HCT116 (cell line): ENCODE results near the gene RNF214.

Experiments
- CTCF ChIP-seq, 3 experiments: fragments of 200-600 bp in 1 of 3; sonication (generic) in 1 of 3; IDR thresholded peaks in 2 of 3; conservative IDR thresholded peaks in 1 of 3; 2 replicates each; pipeline ENCODE4 v1.5.1; 2012 to 2017; ENCODE audit warnings: low read depth in 2 of 3, low read length in 2 of 3, antibody characterized with exemption in 1 of 3, borderline replicate concordance in 1 of 3, control low read depth in 1 of 3, mild to moderate bottlenecking in 1 of 3, mixed read lengths in 1 of 3, mixed run types in 1 of 3, moderate library complexity in 1 of 3; ENCODE audit not compliant: insufficient read depth in 1 of 3
- POLR2A ChIP-seq: IDR thresholded peaks from 2 replicates; pipeline ENCODE4 v1.7.0; 2011; ENCODE audit warnings: borderline replicate concordance; ENCODE audit not compliant: insufficient read depth, insufficient read length; ENCODE audit errors: extremely low read depth
- POLR2AphosphoS5 ChIP-seq: IDR thresholded peaks from 2 replicates; pipeline ENCODE4 v1.6.1; 2011; ENCODE audit warnings: mild to moderate bottlenecking, low read depth, low read length, moderate library complexity
- RAD21 ChIP-seq: IDR thresholded peaks from 2 replicates; pipeline ENCODE4 v1.6.1; 2012; ENCODE audit warnings: low read depth, mild to moderate bottlenecking
- TF ChIP-seq, protein P1 (sequence below): IDR thresholded peaks from 2 replicates; pipeline ENCODE4 v1.6.1; 2012; ENCODE audit warnings: low read depth

DNA sequence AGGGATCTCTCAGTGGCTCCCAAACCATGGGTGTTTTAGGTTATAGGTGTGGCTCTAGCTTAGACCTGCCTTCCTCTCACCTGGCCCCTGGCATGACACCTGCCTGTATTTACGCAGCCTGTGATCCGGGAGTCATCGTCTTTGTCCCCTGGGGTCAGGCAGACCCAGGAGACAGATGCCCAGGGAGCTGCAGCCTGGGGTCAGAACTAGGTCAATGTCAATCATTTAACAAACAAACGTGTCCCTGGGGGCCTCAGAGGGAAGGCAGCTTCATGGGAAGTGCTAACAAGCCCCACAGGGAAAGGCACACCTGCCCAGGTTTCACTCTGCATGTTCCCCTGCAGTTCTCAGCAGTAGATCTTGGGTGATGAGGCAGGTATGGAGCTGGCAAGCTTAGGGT lies 70.6 kb downstream of the RNF214 start:
- TF ChIP-seq RAD21 (no peak), CTCF (IDR thresholded peaks at IDR 0.05 in 2 of 3, conservative IDR thresholded peaks at IDR 0.05 in 1 of 3; ENCODE audit: borderline replicate concordance in 1 of 3, insufficient read depth in 1 of 3, low read depth in 2 of 3, low read length in 2 of 3) (no peak), POLR2A (no peak), POLR2AphosphoS5 (no peak)
- TF ChIP-seq, protein P1, sequence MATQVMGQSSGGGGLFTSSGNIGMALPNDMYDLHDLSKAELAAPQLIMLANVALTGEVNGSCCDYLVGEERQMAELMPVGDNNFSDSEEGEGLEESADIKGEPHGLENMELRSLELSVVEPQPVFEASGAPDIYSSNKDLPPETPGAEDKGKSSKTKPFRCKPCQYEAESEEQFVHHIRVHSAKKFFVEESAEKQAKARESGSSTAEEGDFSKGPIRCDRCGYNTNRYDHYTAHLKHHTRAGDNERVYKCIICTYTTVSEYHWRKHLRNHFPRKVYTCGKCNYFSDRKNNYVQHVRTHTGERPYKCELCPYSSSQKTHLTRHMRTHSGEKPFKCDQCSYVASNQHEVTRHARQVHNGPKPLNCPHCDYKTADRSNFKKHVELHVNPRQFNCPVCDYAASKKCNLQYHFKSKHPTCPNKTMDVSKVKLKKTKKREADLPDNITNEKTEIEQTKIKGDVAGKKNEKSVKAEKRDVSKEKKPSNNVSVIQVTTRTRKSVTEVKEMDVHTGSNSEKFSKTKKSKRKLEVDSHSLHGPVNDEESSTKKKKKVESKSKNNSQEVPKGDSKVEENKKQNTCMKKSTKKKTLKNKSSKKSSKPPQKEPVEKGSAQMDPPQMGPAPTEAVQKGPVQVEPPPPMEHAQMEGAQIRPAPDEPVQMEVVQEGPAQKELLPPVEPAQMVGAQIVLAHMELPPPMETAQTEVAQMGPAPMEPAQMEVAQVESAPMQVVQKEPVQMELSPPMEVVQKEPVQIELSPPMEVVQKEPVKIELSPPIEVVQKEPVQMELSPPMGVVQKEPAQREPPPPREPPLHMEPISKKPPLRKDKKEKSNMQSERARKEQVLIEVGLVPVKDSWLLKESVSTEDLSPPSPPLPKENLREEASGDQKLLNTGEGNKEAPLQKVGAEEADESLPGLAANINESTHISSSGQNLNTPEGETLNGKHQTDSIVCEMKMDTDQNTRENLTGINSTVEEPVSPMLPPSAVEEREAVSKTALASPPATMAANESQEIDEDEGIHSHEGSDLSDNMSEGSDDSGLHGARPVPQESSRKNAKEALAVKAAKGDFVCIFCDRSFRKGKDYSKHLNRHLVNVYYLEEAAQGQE: no peak
